ENCODE data around the gene TMEM151A.

GRCh38 chr11:66280428-66280827, 11.3 kb upstream of the TMEM151A start:
- no peak for TF ChIP-seq CTCF (IDR thresholded peaks at IDR 0.05)
- no peak for TF ChIP-seq POLR2A (IDR thresholded peaks at IDR 0.05)
- no peak for TF ChIP-seq EP300 (IDR thresholded peaks at IDR 0.05)
